KMS-11 (cell line): Measurements from ENCODE around the gene VHLL.

ENCODE experiments used
- H2AFZ ChIP-seq: fragments of 200-600 bp; sonication (generic); 2 replicates; pipeline ENCODE4 v1.6.1; 2016; ENCODE audit warnings: antibody characterized with exemption, mixed run types, low read depth
- H3K27ac ChIP-seq: fragments of 200-600 bp; sonication (generic); 2 replicates; pipeline ENCODE4 v1.6.1; 2016; ENCODE audit warnings: mild to moderate bottlenecking, mixed run types
- H3K27me3 ChIP-seq: fragments of 200-600 bp; sonication (generic); 2 replicates; pipeline ENCODE4 v1.6.1; 2017; ENCODE audit warnings: mild to moderate bottlenecking, low read depth, mixed run types, moderate library complexity; ENCODE audit not compliant: insufficient read depth
- H3K36me3 ChIP-seq: fragments of 200-600 bp; sonication (generic); 2 replicates; pipeline ENCODE4 v1.6.1; 2017; ENCODE audit warnings: mild to moderate bottlenecking, mixed run types; ENCODE audit not compliant: insufficient read depth
- H3K4me1 ChIP-seq: fragments of 200-600 bp; sonication (generic); 2 replicates; pipeline ENCODE4 v1.6.1; 2016; ENCODE audit warnings: mild to moderate bottlenecking, low read depth, mixed run types; ENCODE audit not compliant: poor library complexity, severe bottlenecking
- H3K4me2 ChIP-seq: fragments of 200-600 bp; sonication (generic); 2 replicates; pipeline ENCODE4 v1.7.0; 2016; ENCODE audit warnings: mild to moderate bottlenecking, mixed run types
- H3K4me3 ChIP-seq: fragments of 200-600 bp; sonication (generic); IDR thresholded peaks from 2 replicates; pipeline ENCODE4 v1.6.1; 2017; ENCODE audit warnings: low read depth, low read length, mixed read lengths; ENCODE audit not compliant: insufficient read depth
- H3K79me2 ChIP-seq: fragments of 200-600 bp; sonication (generic); 2 replicates; pipeline ENCODE4 v1.6.1; 2016; ENCODE audit warnings: low read depth, mixed run types; ENCODE audit not compliant: insufficient read depth
- H3K9ac ChIP-seq: fragments of 200-600 bp; sonication (generic); 2 replicates; pipeline ENCODE4 v1.6.1; 2016; ENCODE audit warnings: mild to moderate bottlenecking, mixed run types
- H4K20me1 ChIP-seq: fragments of 200-600 bp; sonication (generic); 2 replicates; pipeline ENCODE4 v1.6.1; 2016; ENCODE audit warnings: mild to moderate bottlenecking, mixed run types; ENCODE audit not compliant: insufficient read depth
- TF ChIP-seq, protein P1 (sequence below): fragments of 200-600 bp; sonication (generic); conservative IDR thresholded peaks from 2 replicates; pipeline ENCODE4 v1.6.1; 2017; ENCODE audit warnings: low read depth, mild to moderate bottlenecking, antibody characterized with exemption, low read length, moderate library complexity, mixed read lengths

Gene VHLL

DNA sequence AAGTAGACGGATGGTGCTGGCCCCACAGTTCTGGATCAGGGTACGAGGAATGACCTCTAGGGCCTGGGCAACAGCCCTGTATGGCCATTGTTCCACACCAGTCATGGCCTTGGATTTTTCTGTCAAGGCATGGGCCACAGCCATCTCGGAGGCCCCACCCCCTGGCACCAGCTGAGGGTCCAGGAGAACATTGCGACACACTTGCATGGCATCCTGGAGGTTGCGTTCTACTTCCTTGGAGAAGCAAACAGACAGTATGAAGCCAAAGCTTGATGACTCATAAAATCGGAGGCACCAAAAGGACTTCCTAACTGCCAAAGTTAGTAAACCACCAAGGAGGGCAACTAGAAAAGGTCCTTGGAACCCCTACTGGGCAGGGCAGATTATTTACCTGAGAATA, 11.9 kb upstream of the VHLL start:
- peaks cover 8% of the 10 kb centered on the region; the same call in 1 of the 2 replicates for H4K20me1 ChIP-seq
- peaks cover 86% of the 10 kb centered on the region; the same call in 1 of the 2 replicates for H3K36me3 ChIP-seq
- TF ChIP-seq, protein P1, sequence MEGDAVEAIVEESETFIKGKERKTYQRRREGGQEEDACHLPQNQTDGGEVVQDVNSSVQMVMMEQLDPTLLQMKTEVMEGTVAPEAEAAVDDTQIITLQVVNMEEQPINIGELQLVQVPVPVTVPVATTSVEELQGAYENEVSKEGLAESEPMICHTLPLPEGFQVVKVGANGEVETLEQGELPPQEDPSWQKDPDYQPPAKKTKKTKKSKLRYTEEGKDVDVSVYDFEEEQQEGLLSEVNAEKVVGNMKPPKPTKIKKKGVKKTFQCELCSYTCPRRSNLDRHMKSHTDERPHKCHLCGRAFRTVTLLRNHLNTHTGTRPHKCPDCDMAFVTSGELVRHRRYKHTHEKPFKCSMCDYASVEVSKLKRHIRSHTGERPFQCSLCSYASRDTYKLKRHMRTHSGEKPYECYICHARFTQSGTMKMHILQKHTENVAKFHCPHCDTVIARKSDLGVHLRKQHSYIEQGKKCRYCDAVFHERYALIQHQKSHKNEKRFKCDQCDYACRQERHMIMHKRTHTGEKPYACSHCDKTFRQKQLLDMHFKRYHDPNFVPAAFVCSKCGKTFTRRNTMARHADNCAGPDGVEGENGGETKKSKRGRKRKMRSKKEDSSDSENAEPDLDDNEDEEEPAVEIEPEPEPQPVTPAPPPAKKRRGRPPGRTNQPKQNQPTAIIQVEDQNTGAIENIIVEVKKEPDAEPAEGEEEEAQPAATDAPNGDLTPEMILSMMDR: no peak
- no peak overlapping the region for H3K4me3 ChIP-seq
- no peak overlapping the region for H3K27ac ChIP-seq
- no peaks in the 10 kb centered on the region for H3K27me3 ChIP-seq
- H3K79me2 ChIP-seq: 0 out of 2 replicates have a peak, but pooled peaks cover 7% of the 10 kb centered on the region
- H3K9ac ChIP-seq: no peak overlapping the region
- H2AFZ ChIP-seq: no peak overlapping the region
- H3K4me2 ChIP-seq: no peak overlapping the region
- no peaks in the 10 kb centered on the region for H3K4me1 ChIP-seq

DNA sequence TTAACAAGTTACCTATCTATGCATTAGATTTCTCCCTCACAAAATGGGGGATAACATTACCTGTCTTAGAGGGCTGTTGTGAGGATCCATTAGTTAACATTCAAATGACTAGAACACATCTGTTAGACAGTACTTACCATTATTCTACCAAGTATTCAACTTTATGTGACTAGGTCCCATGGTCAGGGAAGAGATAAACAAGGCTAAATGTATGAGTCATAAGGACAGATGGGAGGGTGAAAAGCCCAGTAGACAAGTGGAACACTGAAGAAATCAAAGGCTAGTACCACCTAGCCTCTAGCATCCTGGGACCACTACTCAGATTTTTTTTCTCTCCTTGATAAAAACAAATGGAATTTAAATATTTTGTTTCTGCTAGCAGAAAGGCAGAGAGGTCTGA, 9.0 kb upstream of the VHLL start:
- Histone ChIP-seq H3K4me2 (no peak overlapping the region), H2AFZ (no peak overlapping the region), H4K20me1 (no peaks in the 10 kb centered on the region), H3K4me3 (no peak overlapping the region), H3K27ac (no peak overlapping the region), H3K9ac (no peak overlapping the region), H3K36me3 (peaks cover 64% of the 10 kb centered on the region; the same call in 1 of the 2 replicates), H3K4me1 (no peaks in the 10 kb centered on the region), H3K79me2 (no peaks in the 10 kb centered on the region), H3K27me3 (no peaks in the 10 kb centered on the region)
- TF ChIP-seq, protein P1: no peak

DNA sequence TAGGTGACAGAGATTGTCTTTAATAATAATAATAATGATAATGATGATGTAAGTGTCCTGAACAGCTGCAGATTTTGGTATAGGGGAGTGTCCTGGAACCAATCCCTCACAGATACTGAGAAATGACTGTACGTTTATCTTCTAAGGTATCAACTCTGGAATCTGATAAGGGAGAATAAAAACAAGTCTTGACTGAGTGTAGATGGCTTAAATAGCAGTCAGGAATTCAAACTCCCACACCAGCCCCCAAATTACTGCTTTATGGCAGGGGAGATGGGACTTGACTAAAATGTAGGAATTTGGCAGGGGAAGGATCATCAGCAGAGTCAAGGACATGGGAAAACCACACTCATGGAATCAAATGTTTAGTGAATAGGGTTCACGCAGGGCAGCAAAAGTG, 6.1 kb upstream of the VHLL start:
- Histone ChIP-seq H4K20me1 (no peaks in the 10 kb centered on the region), H3K9ac (no peak overlapping the region), H3K4me3 (no peak overlapping the region), H3K27me3 (no peaks in the 10 kb centered on the region), H3K4me1 (no peaks in the 10 kb centered on the region), H2AFZ (no peak overlapping the region), H3K27ac (no peak overlapping the region), H3K4me2 (no peak overlapping the region), H3K36me3 (peaks cover 38% of the 10 kb centered on the region; the same call in 1 of the 2 replicates), H3K79me2 (no peaks in the 10 kb centered on the region)
- TF ChIP-seq, protein P1: no peak

DNA sequence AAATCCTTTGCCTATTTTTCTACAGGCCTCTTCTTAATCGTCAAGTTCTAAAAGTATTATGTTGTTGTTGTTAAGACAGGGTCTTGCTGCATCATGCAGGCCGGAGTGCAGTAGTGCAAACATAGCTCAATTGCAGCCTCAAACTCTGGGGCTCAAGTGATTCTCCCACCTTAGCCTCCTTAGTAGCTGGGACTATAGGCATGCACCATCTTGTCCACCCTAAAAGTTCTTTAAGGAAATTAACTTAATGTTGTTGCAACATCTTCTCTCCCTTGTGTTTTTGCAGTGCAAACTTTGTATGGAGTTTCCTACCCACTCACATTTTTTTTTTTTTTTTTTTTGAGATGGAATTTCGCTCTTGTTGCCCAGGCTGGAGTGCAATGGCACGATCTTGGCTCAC, 4.1 kb upstream of the VHLL start:
- no peak overlapping the region for H3K9ac ChIP-seq
- H3K4me1 ChIP-seq: no peaks in the 10 kb centered on the region
- H3K36me3 ChIP-seq: peaks cover 23% of the 10 kb centered on the region; the same call in 1 of the 2 replicates
- no peaks in the 10 kb centered on the region for H3K27me3 ChIP-seq
- H4K20me1 ChIP-seq: no peaks in the 10 kb centered on the region
- TF ChIP-seq, protein P1: no peak
- no peak overlapping the region for H3K4me2 ChIP-seq
- no peak overlapping the region for H3K27ac ChIP-seq
- H3K4me3 ChIP-seq: no peak overlapping the region
- no peak overlapping the region for H2AFZ ChIP-seq
- no peaks in the 10 kb centered on the region for H3K79me2 ChIP-seq
